ENCODE results near the gene NRBP1.
"Not testable (repeated sequence)": the region's sequence is repeated elsewhere in the genome, so short reads cannot be mapped to it uniquely, and the experiment has no call there.

GRCh38 chr2:27425039-27425438 lies 3.4 kb upstream of the NRBP1 start:
- TF ChIP-seq CTCF (IDR thresholded peaks at IDR 0.05 in 8 of 11, conservative IDR thresholded peaks at IDR 0.05 in 3 of 11); POLR2A (IDR thresholded peaks at IDR 0.05); POLR2AphosphoS5 (IDR thresholded peaks at IDR 0.05): not testable (repeated sequence)

All from spleen (tissue), 7 donors.